ENCODE data around the gene NT5DC1. TPM values are rescaled to one million over a fixed set of nuclear protein-coding genes. Genes with fewer than 3 reads are reported as not detected.

Gene NT5DC1
- total and polyA plus RNA-seq, 12 donors: 13.7 to 90.9 (median 36.3) TPM

DNA sequence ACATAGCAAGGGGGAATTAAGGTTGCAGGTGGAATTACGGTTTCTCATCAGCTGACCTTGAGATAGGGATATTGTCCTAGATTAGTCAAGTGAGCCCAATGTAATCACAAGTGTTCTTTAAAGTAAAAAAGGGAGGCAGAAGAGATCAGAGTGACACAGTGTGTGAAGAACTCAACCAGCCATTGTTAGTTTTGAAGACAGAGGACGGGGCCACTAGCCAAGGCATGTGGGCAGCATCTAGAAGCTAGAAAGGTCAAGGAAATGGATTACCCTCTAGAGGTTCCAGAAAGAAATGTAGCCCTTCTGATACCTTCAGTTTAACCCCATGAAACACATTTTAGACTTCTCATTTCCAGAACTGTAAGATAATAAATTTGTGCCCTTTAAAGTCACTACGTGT, 197.6 kb downstream of the NT5DC1 start:
- Histone ChIP-seq H3K27me3 (no peaks in the 10 kb centered on the region), H3K4me1 (replicated peaks in 1 of 2) (peaks cover 0 to 10% of the 10 kb centered on the region in 2 donors), H3K36me3 (replicated peaks in 1 of 2) (no peaks in the 10 kb centered on the region), H3K9me3 (replicated peaks in 1 of 3) (no peaks in the 10 kb centered on the region), H3K4me3 (no peak overlapping the region), H3K27ac (no peak overlapping the region)
- intact Hi-C loops (cut with DNase I): loop anchor here in 1 of 2 donors (10.0 kb wide), 1 partner anchor 67 kb away; no protein-coding TSS in a partner anchor
- 95 to 98% (median 95%) methylated on average over 3 of the region's 3 CpGs for WGBS, 4 donors
- TF ChIP-seq, protein P1, sequence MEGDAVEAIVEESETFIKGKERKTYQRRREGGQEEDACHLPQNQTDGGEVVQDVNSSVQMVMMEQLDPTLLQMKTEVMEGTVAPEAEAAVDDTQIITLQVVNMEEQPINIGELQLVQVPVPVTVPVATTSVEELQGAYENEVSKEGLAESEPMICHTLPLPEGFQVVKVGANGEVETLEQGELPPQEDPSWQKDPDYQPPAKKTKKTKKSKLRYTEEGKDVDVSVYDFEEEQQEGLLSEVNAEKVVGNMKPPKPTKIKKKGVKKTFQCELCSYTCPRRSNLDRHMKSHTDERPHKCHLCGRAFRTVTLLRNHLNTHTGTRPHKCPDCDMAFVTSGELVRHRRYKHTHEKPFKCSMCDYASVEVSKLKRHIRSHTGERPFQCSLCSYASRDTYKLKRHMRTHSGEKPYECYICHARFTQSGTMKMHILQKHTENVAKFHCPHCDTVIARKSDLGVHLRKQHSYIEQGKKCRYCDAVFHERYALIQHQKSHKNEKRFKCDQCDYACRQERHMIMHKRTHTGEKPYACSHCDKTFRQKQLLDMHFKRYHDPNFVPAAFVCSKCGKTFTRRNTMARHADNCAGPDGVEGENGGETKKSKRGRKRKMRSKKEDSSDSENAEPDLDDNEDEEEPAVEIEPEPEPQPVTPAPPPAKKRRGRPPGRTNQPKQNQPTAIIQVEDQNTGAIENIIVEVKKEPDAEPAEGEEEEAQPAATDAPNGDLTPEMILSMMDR (IDR thresholded peaks at IDR 0.05): no peak
- TF ChIP-seq POLR2A (IDR thresholded peaks at IDR 0.05): no peak
- no peak for DNase-seq

DNA sequence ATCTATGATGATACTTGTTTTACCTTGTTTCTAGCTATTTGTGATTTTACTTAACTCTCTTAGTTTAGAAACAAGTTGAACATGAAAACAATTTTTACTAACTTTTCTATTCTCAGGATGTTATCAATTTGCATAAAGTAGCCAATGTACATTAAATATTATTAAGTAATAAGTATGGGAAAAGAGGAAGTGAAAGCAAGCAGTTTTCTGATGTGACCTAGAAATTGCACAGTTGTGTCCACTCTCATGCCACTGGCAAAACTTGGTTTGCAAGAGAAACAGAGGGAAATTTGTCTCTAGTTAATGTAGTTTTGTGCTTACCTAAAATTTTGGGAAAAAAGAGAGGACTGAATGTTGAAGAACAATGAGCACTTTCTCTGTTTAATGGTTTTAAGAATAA, 198.3 kb downstream of the NT5DC1 start:
- Histone ChIP-seq H3K9me3 (replicated peaks in 1 of 3) (no peaks in the 10 kb centered on the region), H3K27ac (no peak overlapping the region), H3K27me3 (no peaks in the 10 kb centered on the region), H3K36me3 (replicated peaks in 1 of 2) (no peaks in the 10 kb centered on the region), H3K4me3 (no peak overlapping the region), H3K4me1 (replicated peaks in 1 of 2) (peaks cover 0 to 10% of the 10 kb centered on the region in 2 donors)
- TF ChIP-seq, protein P1 (IDR thresholded peaks at IDR 0.05): no peak
- no peak for TF ChIP-seq POLR2A (IDR thresholded peaks at IDR 0.05)
- intact Hi-C loops (cut with DNase I): loop anchor here in 1 of 2 donors (10.0 kb wide), 1 partner anchor 66 kb away; no protein-coding TSS in a partner anchor
- no peak for DNase-seq

Other genes with a start within 250 kb of the NT5DC1 start
- gene FRK, start 40.0 kb upstream of the NT5DC1 start, total RNA-seq: 1 to 10 TPM; 1.7 to 5.1 (median 3.1) TPM
- 1 to 10 TPM in 1 of 3 donors, under 1 TPM in 2; 0.30 to 1.9 (median 0.40) TPM for gene FRK, start 40.0 kb upstream of the NT5DC1 start, polyA plus RNA-seq
- gene COL10A1, start 25.3 kb downstream of the NT5DC1 start, total RNA-seq: under 1 TPM in 2 of 9 donors, not detected in 7; under 0.01 to 0.12 TPM
- gene COL10A1, start 25.3 kb downstream of the NT5DC1 start, polyA plus RNA-seq: under 1 TPM in 1 of 3 donors, not detected in 2; 0.07 TPM
- gene TSPYL4, start 153.2 kb downstream of the NT5DC1 start, total RNA-seq: 10 to 100 TPM; 16.2 to 45.7 (median 32.6) TPM
- gene TSPYL4, start 153.2 kb downstream of the NT5DC1 start, polyA plus RNA-seq: 10 to 100 TPM; 14.6 to 58.4 (median 16.0) TPM
- gene TSPYL1, start 179.1 kb downstream of the NT5DC1 start, total RNA-seq: 100 to 1,000 TPM in 8 of 9 donors, 10 to 100 TPM in 1; 99.9 to 271 (median 204) TPM
- 100 to 1,000 TPM in 1 of 3 donors, 10 to 100 TPM in 2; 24.8 to 111 (median 42.6) TPM for gene TSPYL1, start 179.1 kb downstream of the NT5DC1 start, polyA plus RNA-seq

All from adrenal gland (tissue), 12 donors.